ENCODE measurements around the gene UBE2L5. TPM values are rescaled to one million over a fixed set of nuclear protein-coding genes. Genes with fewer than 3 reads are reported as not detected.

UBE2L5 gene
- total RNA-seq, 6 experiments from 2014 or later: not detected

DNA sequence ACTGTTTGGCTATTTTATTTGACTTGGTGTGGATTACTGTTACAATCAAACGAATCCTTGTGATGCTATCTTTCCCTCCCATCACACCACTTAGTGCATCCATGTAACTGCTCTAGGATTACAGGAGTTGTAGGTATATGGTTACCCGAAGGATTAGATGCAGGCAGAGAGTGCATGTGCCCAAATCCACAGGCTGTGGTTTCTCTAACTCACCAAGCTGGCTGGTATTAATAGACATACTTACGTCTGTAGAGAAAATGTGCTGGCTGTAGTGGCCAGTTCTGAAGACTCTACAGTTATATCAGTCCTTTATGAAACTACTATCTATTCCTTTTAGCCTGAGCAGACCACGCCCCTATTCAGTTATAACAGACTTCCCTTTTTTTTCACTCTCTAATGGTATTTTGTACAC, 44.6 kb downstream of the UBE2L5 start:
- no peak overlapping the region for H3K4me3 ChIP-seq
- H3K27me3 ChIP-seq: no peaks in the 10 kb centered on the region
- intact Hi-C loops (cut with DNase I): no loop called here
- no peaks in the 10 kb centered on the region for H3K9me3 ChIP-seq
- H3K27ac ChIP-seq: no peak overlapping the region
- DNase-seq (no peak), ATAC-seq (no peak)
- TF ChIP-seq, protein P1, sequence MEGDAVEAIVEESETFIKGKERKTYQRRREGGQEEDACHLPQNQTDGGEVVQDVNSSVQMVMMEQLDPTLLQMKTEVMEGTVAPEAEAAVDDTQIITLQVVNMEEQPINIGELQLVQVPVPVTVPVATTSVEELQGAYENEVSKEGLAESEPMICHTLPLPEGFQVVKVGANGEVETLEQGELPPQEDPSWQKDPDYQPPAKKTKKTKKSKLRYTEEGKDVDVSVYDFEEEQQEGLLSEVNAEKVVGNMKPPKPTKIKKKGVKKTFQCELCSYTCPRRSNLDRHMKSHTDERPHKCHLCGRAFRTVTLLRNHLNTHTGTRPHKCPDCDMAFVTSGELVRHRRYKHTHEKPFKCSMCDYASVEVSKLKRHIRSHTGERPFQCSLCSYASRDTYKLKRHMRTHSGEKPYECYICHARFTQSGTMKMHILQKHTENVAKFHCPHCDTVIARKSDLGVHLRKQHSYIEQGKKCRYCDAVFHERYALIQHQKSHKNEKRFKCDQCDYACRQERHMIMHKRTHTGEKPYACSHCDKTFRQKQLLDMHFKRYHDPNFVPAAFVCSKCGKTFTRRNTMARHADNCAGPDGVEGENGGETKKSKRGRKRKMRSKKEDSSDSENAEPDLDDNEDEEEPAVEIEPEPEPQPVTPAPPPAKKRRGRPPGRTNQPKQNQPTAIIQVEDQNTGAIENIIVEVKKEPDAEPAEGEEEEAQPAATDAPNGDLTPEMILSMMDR (IDR thresholded peaks at IDR 0.05): no peak
- TF ChIP-seq POLR2A (IDR thresholded peaks at IDR 0.05): no peak
- H3K36me3 ChIP-seq: peaks cover 0 to 13% (median 6%) of the 10 kb centered on the region in 4 donors
- peaks cover 0 to 23% (median 9%) of the 10 kb centered on the region in 4 donors for H3K4me1 ChIP-seq
- WGBS (ENCODE audit: insufficient coverage, low coverage, low lambda C conversion rate, missing lambda C conversion rate): 63% methylated on average over 2 of the region's 4 CpGs

DNA sequence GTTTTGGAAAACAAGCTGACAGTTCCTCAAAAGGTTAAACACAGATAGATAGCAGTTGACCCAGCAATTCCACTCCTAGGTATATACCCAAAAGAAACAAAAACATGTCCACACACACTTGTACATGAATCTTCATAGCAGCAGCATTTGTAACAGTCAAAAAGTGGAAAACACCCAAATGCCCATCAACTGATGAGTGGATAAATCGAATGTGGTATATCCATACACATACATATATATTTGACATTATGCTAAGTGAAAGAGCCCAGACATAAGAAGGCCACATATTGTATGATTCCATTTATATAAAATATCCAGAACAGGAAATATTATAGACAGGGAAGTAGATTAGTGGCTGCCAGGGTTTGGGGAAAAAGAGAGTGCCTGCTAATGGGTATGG, 51.4 kb downstream of the UBE2L5 start:
- no peak for DNase-seq
- Histone ChIP-seq H3K4me1 (no peaks in the 10 kb centered on the region), H3K27ac (no peak overlapping the region), H3K4me3 (no peak overlapping the region), H3K36me3 (no peaks in the 10 kb centered on the region), H3K9me3 (no peaks in the 10 kb centered on the region), H3K27me3 (no peaks in the 10 kb centered on the region)
- ATAC-seq: no peak
- intact Hi-C loops (cut with DNase I): no loop called here
- TF ChIP-seq, protein P1 (IDR thresholded peaks at IDR 0.05): no peak
- no peak for TF ChIP-seq POLR2A (IDR thresholded peaks at IDR 0.05)
- WGBS (ENCODE audit: insufficient coverage, low coverage, low lambda C conversion rate, missing lambda C conversion rate): 69% methylated on average over 1 of the region's 1 CpG

DNA sequence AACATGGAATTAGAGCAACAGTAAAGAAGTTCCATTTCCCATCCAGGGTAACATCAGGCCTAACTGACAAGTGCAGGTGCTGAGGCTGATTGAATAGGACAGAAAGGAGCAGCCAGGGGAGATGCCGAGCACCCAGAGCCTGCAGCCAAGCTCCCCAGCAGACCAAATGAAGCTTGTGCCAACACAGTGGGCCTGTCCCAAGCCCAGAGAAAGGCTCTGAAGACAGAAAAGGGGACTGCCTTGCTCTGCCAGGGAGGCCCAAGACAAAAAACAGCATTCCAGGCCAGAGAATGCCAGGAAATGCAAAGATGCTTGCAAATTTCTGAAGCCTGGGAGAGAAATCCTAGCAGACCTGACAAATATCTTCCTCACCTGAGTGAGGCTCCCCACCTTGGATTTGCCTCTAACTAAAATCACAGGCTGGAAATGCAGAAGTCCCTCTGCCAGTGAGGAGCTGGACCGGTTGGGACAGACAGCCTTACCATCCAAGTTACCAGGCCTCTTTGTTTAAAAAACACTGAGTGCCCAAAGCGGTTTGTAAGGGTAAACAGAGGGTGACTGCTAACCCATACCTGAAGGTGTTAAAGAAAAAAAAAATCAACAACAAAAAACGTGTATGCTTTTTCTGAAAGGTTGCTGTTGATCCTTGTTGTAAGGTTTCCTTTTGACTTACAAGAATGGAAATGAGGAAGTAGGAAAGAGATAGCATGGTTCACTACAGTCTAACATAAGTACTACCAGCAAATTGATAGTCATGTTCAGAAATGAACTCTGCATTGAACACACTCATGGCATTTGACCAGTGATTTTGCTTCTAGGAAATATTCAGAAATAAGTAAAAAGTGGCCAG, 55.3 kb downstream of the UBE2L5 start:
- TF ChIP-seq, protein P1 (IDR thresholded peaks at IDR 0.05): no peak
- no peak for TF ChIP-seq POLR2A (IDR thresholded peaks at IDR 0.05)
- Histone ChIP-seq H3K36me3 (no peaks in the 10 kb centered on the region), H3K9me3 (no peaks in the 10 kb centered on the region), H3K27me3 (no peaks in the 10 kb centered on the region), H3K27ac (no peak overlapping the region), H3K4me3 (no peak overlapping the region), H3K4me1 (peaks cover 0 to 16% (median 0%) of the 10 kb centered on the region in 4 donors)
- 40% methylated on average over 4 of the region's 4 CpGs for WGBS (ENCODE audit: insufficient coverage, low coverage, low lambda C conversion rate, missing lambda C conversion rate)
- intact Hi-C loops (cut with DNase I): no loop called here
- ATAC-seq (peak in 3 of 4 donors; percentile 14 to 34 (median 28)), DNase-seq (no peak)

Other genes starting within 250 kb of the UBE2L5 start
- 1 to 10 TPM; 6.3 to 10.0 (median 9.3) TPM for gene KATNAL1, start 114.9 kb upstream of the UBE2L5 start, total RNA-seq
- gene HMGB1, start 43.4 kb downstream of the UBE2L5 start, total RNA-seq: 100 to 1,000 TPM in 3 of 6 experiments, 10 to 100 TPM in 3; 80.6 to 167 (median 107) TPM
- 10 to 100 TPM in 1 of 6 experiments, 1 to 10 TPM in 5; 5.6 to 11.2 (median 8.4) TPM for gene USPL1, start 195.4 kb downstream of the UBE2L5 start, total RNA-seq